ENCODE data around the gene RNASEH2A.
"Not testable (repeated sequence)": the region's sequence is repeated elsewhere in the genome, so short reads cannot be mapped to it uniquely, and the experiment has no call there.

RNASEH2A gene

GRCh38 chr19:12815088-12815487 is 8.7 kb downstream of the RNASEH2A start:
- no peak for TF ChIP-seq CTCF (IDR thresholded peaks at IDR 0.05; ENCODE audit: extremely low read depth, insufficient read depth, missing control alignments)
- in situ Hi-C loops (cut with MboI; ENCODE audit: low pct_unique_long_range_greater_than_20kb, low sequenced_read_pairs, unreplicated experiment): no loop called here
- DNase-seq (ENCODE audit: low spot score): no peak

GRCh38 chr19:12817188-12817587 is 10.8 kb downstream of the RNASEH2A start:
- in situ Hi-C loops (cut with MboI; ENCODE audit: low pct_unique_long_range_greater_than_20kb, low sequenced_read_pairs, unreplicated experiment); DNase-seq (ENCODE audit: low spot score): not testable (repeated sequence)

GRCh38 chr19:12817810-12818209 is 11.4 kb downstream of the RNASEH2A start:
- DNase-seq (ENCODE audit: low spot score); in situ Hi-C loops (cut with MboI; ENCODE audit: low pct_unique_long_range_greater_than_20kb, low sequenced_read_pairs, unreplicated experiment): not testable (repeated sequence)

GRCh38 chr19:12821761-12822160 is 15.4 kb downstream of the RNASEH2A start:
- TF ChIP-seq CTCF (IDR thresholded peaks at IDR 0.05; ENCODE audit: extremely low read depth, insufficient read depth, missing control alignments): no peak
- no peak for DNase-seq (ENCODE audit: low spot score)
- in situ Hi-C loops (cut with MboI; ENCODE audit: low pct_unique_long_range_greater_than_20kb, low sequenced_read_pairs, unreplicated experiment): no loop called here

GRCh38 chr19:12825254-12826131 is 19.1 kb downstream of the RNASEH2A start:
- TF ChIP-seq CTCF (IDR thresholded peaks at IDR 0.05; ENCODE audit: extremely low read depth, insufficient read depth, missing control alignments): peak; percentile 37
- DNase-seq (ENCODE audit: low spot score): no peak
- in situ Hi-C loops (cut with MboI; ENCODE audit: low pct_unique_long_range_greater_than_20kb, low sequenced_read_pairs, unreplicated experiment): no loop called here

GRCh38 chr19:12828494-12828893 is 22.1 kb downstream of the RNASEH2A start:
- peak; percentile 71 for DNase-seq (ENCODE audit: low spot score)
- TF ChIP-seq CTCF (IDR thresholded peaks at IDR 0.05; ENCODE audit: extremely low read depth, insufficient read depth, missing control alignments): no peak
- in situ Hi-C loops (cut with MboI; ENCODE audit: low pct_unique_long_range_greater_than_20kb, low sequenced_read_pairs, unreplicated experiment): no loop called here

GRCh38 chr19:12833418-12833737 is 27.0 kb downstream of the RNASEH2A start:
- in situ Hi-C loops (cut with MboI; ENCODE audit: low pct_unique_long_range_greater_than_20kb, low sequenced_read_pairs, unreplicated experiment): no loop called here
- no peak for DNase-seq (ENCODE audit: low spot score)
- TF ChIP-seq CTCF (IDR thresholded peaks at IDR 0.05; ENCODE audit: extremely low read depth, insufficient read depth, missing control alignments): no peak
